Measurements from ENCODE around the gene ZNF101. TPM values are rescaled to one million over a fixed set of nuclear protein-coding genes. Genes with fewer than 3 reads are reported as not detected.

Gene ZNF101
- polyA plus RNA-seq, 1 donor (not counting 4 experiments of a cell fraction or from before 2014, with no cell fraction given) = 9.8 TPM

DNA sequence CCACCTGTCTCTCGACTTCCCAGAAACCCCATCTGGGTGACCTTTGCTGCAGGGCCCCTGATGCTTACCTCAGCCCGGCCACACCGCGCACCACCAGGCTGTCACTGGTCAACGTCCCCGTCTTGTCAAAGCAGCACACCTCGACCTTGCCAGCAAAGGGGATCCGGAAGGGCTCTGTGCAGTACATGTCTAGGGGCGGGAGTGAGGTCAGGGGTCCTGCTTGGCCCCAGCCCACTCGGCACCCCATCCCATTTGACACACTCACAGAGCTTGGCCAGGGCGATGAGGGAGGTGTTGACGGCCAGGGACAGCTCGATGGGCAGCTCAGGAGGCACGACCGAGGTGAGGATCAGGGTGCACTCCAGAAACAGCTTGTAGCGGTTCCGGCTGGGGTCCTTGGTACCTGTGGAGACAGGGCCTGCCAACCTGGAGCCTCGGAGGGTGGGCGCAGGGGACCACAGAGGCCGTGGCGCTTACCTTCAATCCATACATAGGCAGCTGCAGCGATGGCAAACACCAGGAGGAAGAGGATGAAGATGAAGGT lies 13.5 kb upstream of the ZNF101 start:
- Histone ChIP-seq H3K4me1 (ENCODE audit: control insufficient read depth, extremely low read depth, insufficient read depth, low read length) (no peaks in the 10 kb centered on the region), H3K27me3 (ENCODE audit: control insufficient read depth, extremely low read depth, insufficient read depth, low read length) (no peaks in the 10 kb centered on the region), H4K20me1 (ENCODE audit: control insufficient read depth, extremely low read depth, insufficient read depth, low read length) (no peaks in the 10 kb centered on the region), H3K36me3 (ENCODE audit: control insufficient read depth in 2 of 2, extremely low read depth in 1 of 2, insufficient read depth in 2 of 2, low read length in 2 of 2) (peaks cover 47 to 71% of the 10 kb centered on the region in 2 experiments), H3K9me3 (ENCODE audit: control insufficient read depth, low read depth, low read length) (no peaks in the 10 kb centered on the region), H3K9ac (ENCODE audit: control insufficient read depth, extremely low read depth, insufficient read depth, low read length) (no peak overlapping the region), H3K4me2 (ENCODE audit: control insufficient read depth, extremely low read depth, insufficient read depth, low read depth, low read length) (no peak overlapping the region), H3K79me2 (ENCODE audit: control insufficient read depth, insufficient read depth, low read length) (peaks cover 6% of the 10 kb centered on the region), H3K4me3 (ENCODE audit: control insufficient read depth in 2 of 3, extremely low read depth in 1 of 3, insufficient read depth in 2 of 3, low read depth in 1 of 3, low read length in 3 of 3) (no peak overlapping the region), H3K27ac (ENCODE audit: control insufficient read depth, insufficient read depth, low read length) (no peak overlapping the region), H3K9me1 (ENCODE audit: control insufficient read depth, extremely low read depth, insufficient read depth, low read length) (no peaks in the 10 kb centered on the region), H2AFZ (ENCODE audit: control insufficient read depth, low read length) (no peak overlapping the region)
- TF ChIP-seq, protein P1, sequence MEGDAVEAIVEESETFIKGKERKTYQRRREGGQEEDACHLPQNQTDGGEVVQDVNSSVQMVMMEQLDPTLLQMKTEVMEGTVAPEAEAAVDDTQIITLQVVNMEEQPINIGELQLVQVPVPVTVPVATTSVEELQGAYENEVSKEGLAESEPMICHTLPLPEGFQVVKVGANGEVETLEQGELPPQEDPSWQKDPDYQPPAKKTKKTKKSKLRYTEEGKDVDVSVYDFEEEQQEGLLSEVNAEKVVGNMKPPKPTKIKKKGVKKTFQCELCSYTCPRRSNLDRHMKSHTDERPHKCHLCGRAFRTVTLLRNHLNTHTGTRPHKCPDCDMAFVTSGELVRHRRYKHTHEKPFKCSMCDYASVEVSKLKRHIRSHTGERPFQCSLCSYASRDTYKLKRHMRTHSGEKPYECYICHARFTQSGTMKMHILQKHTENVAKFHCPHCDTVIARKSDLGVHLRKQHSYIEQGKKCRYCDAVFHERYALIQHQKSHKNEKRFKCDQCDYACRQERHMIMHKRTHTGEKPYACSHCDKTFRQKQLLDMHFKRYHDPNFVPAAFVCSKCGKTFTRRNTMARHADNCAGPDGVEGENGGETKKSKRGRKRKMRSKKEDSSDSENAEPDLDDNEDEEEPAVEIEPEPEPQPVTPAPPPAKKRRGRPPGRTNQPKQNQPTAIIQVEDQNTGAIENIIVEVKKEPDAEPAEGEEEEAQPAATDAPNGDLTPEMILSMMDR (optimal IDR thresholded peaks at IDR 0.05 in 1 of 3, IDR thresholded peaks at IDR 0.05 in 1 of 3, conservative IDR thresholded peaks at IDR 0.05 in 1 of 3; ENCODE audit: extremely low read depth in 1 of 3, insufficient read depth in 2 of 3, low read length in 3 of 3) = no peak
- no peak for TF ChIP-seq EZH2 (IDR thresholded peaks at IDR 0.05; ENCODE audit: low read length)
- dilution Hi-C loops (cut with MboI; ENCODE audit: extremely low pct_ligation_motif_present, low sequenced_read_pairs) = no loop called here
- FAIRE-seq (no peak), DNase-seq (ENCODE audit: low read depth, low spot score) (no peak)

DNA sequence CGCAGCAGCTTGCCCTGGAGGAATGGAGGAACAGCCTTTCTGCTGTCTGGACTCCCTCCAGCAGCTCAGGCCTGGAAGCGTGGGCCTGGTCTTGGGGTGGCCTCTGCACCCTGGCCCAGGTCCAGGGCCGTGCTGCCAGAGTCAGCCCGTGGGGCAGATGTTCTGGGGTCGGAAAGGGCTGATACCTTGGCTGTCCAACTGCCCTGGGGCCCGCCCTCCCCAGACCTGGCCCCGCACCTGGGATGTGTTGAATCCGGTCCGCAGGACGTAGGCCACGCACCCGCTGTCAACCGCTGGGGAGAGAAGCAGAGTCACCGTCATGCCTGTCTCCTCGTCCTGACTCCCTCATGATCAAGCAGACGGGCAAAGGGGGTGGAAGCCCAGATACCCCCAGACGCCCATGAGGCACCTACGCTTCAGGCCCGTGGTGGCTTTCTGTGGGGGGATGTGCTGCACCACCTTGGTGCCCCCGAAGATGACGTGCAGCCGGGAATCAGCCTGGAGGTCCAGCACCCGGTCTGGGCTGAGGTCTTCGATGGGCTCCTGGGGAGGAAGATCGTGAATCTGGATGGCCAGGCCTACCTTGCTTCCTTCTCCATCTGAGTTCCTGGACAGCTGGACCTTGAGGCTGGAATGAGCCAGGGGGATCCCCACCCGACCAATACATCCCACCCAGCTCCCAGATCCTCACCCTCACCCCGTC lies 12.8 kb upstream of the ZNF101 start:
- no peak overlapping the region for H3K9ac ChIP-seq (ENCODE audit: control insufficient read depth, extremely low read depth, insufficient read depth, low read length)
- TF ChIP-seq, protein P1 (optimal IDR thresholded peaks at IDR 0.05 in 1 of 3, IDR thresholded peaks at IDR 0.05 in 1 of 3, conservative IDR thresholded peaks at IDR 0.05 in 1 of 3; ENCODE audit: extremely low read depth in 1 of 3, insufficient read depth in 2 of 3, low read length in 3 of 3) = no peak
- TF ChIP-seq EZH2 (IDR thresholded peaks at IDR 0.05; ENCODE audit: low read length) = no peak
- no peak overlapping the region for H2AFZ ChIP-seq (ENCODE audit: control insufficient read depth, low read length)
- H3K27me3 ChIP-seq (ENCODE audit: control insufficient read depth, extremely low read depth, insufficient read depth, low read length) = no peaks in the 10 kb centered on the region
- H3K4me1 ChIP-seq (ENCODE audit: control insufficient read depth, extremely low read depth, insufficient read depth, low read length) = no peaks in the 10 kb centered on the region
- H3K4me2 ChIP-seq (ENCODE audit: control insufficient read depth, extremely low read depth, insufficient read depth, low read depth, low read length) = no peak overlapping the region
- FAIRE-seq = no peak
- H3K9me1 ChIP-seq (ENCODE audit: control insufficient read depth, extremely low read depth, insufficient read depth, low read length) = no peaks in the 10 kb centered on the region
- H3K9me3 ChIP-seq (ENCODE audit: control insufficient read depth, low read depth, low read length) = no peaks in the 10 kb centered on the region
- no peak for DNase-seq (ENCODE audit: low read depth, low spot score)
- H3K36me3 ChIP-seq (ENCODE audit: control insufficient read depth in 2 of 2, extremely low read depth in 1 of 2, insufficient read depth in 2 of 2, low read length in 2 of 2) = peaks cover 45 to 70% of the 10 kb centered on the region in 2 experiments
- dilution Hi-C loops (cut with MboI; ENCODE audit: extremely low pct_ligation_motif_present, low sequenced_read_pairs) = no loop called here
- no peaks in the 10 kb centered on the region for H4K20me1 ChIP-seq (ENCODE audit: control insufficient read depth, extremely low read depth, insufficient read depth, low read length)
- no peak overlapping the region for H3K4me3 ChIP-seq (ENCODE audit: control insufficient read depth in 2 of 3, extremely low read depth in 1 of 3, insufficient read depth in 2 of 3, low read depth in 1 of 3, low read length in 3 of 3)
- no peak overlapping the region for H3K27ac ChIP-seq (ENCODE audit: control insufficient read depth, insufficient read depth, low read length)
- peaks cover 8% of the 10 kb centered on the region for H3K79me2 ChIP-seq (ENCODE audit: control insufficient read depth, insufficient read depth, low read length)
